ENCODE measurements around the gene PODN. TPM values are rescaled to one million over a fixed set of nuclear protein-coding genes. Genes with fewer than 3 reads are reported as not detected.

PODN gene, protein sequence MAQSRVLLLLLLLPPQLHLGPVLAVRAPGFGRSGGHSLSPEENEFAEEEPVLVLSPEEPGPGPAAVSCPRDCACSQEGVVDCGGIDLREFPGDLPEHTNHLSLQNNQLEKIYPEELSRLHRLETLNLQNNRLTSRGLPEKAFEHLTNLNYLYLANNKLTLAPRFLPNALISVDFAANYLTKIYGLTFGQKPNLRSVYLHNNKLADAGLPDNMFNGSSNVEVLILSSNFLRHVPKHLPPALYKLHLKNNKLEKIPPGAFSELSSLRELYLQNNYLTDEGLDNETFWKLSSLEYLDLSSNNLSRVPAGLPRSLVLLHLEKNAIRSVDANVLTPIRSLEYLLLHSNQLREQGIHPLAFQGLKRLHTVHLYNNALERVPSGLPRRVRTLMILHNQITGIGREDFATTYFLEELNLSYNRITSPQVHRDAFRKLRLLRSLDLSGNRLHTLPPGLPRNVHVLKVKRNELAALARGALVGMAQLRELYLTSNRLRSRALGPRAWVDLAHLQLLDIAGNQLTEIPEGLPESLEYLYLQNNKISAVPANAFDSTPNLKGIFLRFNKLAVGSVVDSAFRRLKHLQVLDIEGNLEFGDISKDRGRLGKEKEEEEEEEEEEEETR
- polyA plus RNA-seq (2012; ENCODE audit: insufficient read depth, insufficient read length) = not detected

DNA sequence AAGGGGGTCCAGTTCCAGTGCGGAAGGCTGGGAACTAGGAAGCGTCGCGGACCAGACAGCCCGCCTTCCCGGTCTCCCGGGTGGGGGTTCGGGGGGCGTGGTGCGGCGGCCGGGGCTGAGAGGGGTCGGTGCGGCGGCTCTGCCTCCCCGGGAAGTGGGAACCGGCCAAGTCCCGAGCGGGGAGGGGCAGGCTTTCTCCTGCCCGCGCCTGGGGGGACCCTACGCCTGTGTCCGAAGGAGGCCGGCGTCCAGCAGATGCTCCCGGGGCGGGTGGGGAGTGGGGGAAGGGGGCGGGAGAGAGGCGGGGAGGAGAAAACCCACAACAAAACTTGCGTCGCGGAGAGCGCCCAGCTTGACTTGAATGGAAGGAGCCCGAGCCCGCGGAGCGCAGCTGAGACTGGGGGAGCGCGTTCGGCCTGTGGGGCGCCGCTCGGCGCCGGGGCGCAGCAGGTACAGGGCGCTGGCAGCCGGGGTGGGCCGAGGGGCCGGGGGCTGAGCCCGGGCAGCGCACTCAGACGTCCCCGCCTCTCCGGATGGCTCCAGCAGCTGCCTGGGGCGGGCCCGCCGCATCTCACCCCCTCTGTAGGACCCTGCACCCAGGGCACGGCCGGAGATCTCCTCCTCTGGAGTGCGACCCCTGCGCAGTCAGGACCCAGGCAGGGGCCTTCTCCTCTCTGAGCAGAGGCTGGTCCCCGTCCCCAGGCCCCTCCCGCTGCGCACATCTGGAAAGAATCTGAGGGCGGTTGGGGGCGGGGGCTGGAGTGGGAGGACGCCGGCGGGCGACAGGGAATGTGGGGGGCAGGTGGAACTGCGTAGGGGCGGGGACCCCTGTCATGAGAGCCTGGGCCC is at the start of gene PODN:
TSS of gene PODN (plus strand) at position 355 of the 849 bp plus-strand sequence. CDS start 7,643 bp downstream, outside the sequence.
- H3K4me3 ChIP-seq (ENCODE audit: low read length) = peak within 1 kb of the TSS; percentile 37
- DNase-seq (ENCODE audit: low read depth, low spot score) = no peak

DNA sequence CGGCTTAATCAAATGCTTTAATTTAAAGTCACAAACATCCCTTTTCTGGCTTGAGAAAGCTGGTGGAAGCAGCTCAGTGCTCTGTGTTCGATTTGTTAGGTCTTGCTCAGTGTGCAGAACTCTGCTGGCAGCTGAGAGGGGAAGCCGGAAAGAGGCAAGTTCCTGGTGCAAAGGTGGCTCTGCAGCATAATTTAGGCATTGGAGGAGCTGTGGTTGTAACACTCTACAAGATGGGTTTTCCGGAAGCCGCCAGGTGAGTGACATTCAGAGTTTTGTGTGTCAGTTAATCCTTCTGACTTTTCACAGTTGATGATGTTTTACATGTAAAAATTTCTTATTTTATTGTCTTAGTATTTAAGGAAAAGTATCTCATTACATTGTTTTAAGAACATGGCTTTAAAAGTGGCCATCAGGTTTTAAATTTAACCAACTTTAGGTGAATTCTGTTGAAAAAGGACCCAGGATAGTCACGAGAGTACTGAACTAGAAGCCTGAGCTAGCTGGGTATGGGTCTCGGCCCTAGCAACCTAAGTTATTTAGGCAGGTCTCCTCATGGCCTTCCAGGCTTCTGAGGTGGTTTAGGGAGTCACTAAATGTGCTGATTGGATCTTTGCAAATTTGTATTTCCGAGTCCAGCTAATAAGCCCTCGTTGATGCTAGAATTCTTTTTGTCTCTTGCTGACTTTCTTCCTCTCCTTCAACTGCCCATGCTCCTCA is 47.1 kb upstream of the PODN start:
- H3K4me3 ChIP-seq (ENCODE audit: low read length) = peak overlapping the region; percentile 79
- DNase-seq (ENCODE audit: low read depth, low spot score) = peak; percentile 96

- H3K4me3 ChIP-seq (ENCODE audit: low read length) = peak overlapping the region; percentile 79
- DNase-seq (ENCODE audit: low read depth, low spot score) = no peak
Measured at GRCh38 chr1:53015508-53015860, 46.5 kb upstream of the PODN start.

- DNase-seq (ENCODE audit: low read depth, low spot score) = no peak
- H3K4me3 ChIP-seq (ENCODE audit: low read length) = no peak overlapping the region
Measured at GRCh38 chr1:53016705-53017104, 45.3 kb upstream of the PODN start.

GRCh38 chr1:53020588-53020987 is 41.4 kb upstream of the PODN start:
- no peak for DNase-seq (ENCODE audit: low read depth, low spot score)
- no peak overlapping the region for H3K4me3 ChIP-seq (ENCODE audit: low read length)

GRCh38 chr1:53022179-53022578 is 39.8 kb upstream of the PODN start:
- no peak for DNase-seq (ENCODE audit: low read depth, low spot score)
- no peak overlapping the region for H3K4me3 ChIP-seq (ENCODE audit: low read length)

- no peak for DNase-seq (ENCODE audit: low read depth, low spot score)
- no peak overlapping the region for H3K4me3 ChIP-seq (ENCODE audit: low read length)
Measured at GRCh38 chr1:53023546-53023945, 38.5 kb upstream of the PODN start.

DNA sequence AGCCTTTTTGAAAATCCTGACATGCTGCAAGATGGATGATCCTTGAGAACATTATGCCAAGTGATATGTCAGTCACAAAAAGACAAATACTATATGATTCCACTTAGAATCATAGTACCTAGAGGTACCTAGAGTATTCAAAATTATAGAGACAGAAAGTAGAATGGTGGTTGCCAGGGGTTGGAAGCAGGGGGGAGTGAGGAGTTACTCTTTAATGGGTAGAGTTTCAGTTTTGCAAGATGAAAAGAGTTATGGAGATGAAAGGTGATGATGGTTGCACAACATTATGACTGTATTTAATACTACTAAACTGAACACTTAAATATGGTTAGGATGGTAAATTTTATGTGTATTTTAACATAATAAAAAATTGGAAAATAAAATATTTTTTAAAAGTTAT is 37.9 kb upstream of the PODN start:
- no peak overlapping the region for H3K4me3 ChIP-seq (ENCODE audit: low read length)
- peak; percentile 33 for DNase-seq (ENCODE audit: low read depth, low spot score)

DNA sequence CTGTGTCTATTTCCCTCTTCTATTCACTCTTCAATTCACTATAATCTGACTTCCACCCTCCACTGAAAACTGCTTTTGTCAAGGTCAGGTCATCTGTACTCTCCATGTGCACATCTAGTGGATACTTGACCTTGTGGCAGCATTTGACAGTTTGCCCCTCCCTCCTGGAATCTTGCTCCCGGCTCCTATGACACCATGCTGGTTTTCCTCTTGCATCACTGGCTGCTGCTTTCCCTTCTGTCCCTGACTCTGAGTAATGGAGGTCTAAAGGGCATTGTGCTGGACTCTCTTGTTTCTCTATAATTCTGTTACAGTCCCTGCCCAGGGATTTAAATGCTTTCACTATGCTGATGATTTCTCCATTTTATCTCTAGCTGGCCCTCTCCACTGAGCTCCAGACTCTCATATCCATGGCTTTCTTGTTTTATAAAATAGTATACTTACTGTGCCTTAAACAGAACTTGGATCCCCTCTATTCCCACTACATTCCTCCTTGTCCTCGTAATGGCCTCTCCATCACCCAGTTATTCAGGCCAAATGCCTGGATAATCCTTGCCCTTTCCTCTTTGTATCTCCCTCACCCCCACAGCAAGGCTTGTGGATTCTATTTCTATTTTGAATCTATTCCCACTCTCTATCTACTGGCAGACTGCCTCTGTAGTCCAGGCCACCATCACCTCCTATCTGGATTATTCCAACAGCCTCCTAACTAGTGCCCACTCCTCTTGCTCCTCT is 36.8 kb upstream of the PODN start:
- DNase-seq (ENCODE audit: low read depth, low spot score) = no peak
- no peak overlapping the region for H3K4me3 ChIP-seq (ENCODE audit: low read length)

DNA sequence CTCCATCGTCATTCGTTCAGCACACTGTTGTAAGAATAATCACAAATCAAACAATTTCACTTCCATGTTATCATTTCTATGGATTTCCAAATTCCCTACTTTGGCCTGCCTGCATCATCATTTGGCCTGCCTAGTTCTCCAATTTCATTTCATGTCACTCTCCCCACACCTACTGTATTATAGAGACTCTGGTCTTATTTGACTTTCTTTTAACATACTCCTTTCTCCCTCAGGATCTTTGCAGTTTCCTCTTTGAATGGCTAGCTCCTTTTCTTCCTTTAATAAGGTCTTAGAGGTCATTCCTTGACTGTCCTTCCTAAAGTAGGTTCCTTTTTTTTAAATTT is 36.3 kb upstream of the PODN start:
- no peak for DNase-seq (ENCODE audit: low read depth, low spot score)
- no peak overlapping the region for H3K4me3 ChIP-seq (ENCODE audit: low read length)

- no peak overlapping the region for H3K4me3 ChIP-seq (ENCODE audit: low read length)
- no peak for DNase-seq (ENCODE audit: low read depth, low spot score)
Measured at GRCh38 chr1:53026254-53026653, 35.8 kb upstream of the PODN start.

- H3K4me3 ChIP-seq (ENCODE audit: low read length) = no peak overlapping the region
- no peak for DNase-seq (ENCODE audit: low read depth, low spot score)
Measured at GRCh38 chr1:53031732-53032131, 30.3 kb upstream of the PODN start.

DNA sequence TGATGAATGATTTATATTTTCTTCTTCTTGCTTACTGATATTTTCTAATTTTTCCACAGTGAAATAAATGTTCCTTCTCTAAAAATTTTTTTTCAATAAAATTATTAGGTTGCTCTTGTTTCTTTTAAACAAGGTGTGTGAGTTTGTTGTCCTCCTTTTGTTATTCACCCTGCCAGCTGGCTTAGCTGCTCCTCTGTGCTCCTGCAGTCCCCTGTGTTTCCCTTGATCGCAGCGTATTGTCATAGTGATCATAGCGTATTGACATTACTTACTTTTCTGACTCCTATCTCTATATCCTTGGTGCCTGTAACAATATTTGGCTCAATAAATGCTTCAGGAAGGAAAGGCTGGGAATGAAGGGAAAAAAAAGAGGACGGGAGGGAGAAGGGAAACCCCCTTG is 24.9 kb upstream of the PODN start:
- DNase-seq (ENCODE audit: low read depth, low spot score) = no peak
- H3K4me3 ChIP-seq (ENCODE audit: low read length) = no peak overlapping the region

DNA sequence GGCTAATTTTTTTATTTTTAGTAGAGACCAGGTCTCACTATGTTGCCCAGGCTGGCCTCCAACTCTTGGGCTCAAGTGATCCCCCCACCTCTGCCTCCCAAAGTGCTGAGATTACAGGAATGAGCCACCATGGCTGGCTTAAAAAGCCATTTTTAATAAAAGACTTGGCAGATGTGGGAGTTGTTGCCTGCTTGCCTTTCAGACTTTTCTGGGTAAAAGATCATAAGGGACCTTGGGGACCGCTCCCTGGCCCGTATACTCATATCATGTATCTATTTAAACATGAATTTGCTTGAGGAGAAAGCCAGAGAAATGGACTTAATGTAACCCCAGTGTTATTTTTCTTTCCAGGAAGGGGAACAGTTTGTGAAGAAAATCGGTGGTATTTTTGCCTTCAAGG is 23.4 kb upstream of the PODN start:
- DNase-seq (ENCODE audit: low read depth, low spot score) = no peak
- no peak overlapping the region for H3K4me3 ChIP-seq (ENCODE audit: low read length)

DNA sequence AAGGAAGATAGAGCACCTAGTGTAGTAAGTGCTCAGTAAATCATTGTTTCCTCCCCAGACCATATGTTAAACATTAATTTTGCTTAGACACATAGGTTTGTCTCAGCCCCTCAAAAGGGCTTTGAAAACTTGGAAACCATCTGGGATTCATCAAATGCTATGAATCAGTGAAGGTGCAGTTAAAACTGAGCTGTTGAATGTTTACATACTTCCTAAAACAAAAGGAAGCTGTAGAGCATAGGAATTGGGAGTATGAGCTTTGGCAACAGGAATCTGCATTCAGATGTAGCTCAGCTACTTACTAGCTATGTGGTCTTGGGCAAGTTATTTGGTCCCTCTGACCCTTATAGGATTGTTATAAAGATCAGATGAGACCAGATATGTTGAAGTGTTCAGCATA is 18.7 kb upstream of the PODN start:
- H3K4me3 ChIP-seq (ENCODE audit: low read length) = no peak overlapping the region
- no peak for DNase-seq (ENCODE audit: low read depth, low spot score)

GRCh38 chr1:53044926-53045325 is 17.1 kb upstream of the PODN start:
- no peak overlapping the region for H3K4me3 ChIP-seq (ENCODE audit: low read length)
- no peak for DNase-seq (ENCODE audit: low read depth, low spot score)

DNA sequence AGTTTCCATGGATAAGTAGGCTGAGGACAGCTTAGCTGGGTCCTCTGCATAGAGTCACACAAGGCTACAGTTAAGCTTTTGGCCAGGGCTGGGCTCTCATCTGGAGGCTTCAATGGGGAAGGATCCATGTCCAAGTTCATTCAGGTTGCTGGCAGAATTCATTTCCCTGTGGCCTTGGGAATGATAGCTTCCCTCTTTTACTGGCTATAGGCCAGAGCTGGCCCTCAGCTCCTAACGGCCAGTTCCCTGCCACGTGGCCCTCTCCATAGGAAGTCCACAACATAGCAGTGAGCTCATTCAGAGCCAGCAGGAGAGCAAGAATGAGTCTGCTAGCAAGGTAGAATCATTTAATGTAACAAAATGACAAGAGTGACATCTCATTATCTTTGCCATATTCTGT is 15.1 kb upstream of the PODN start:
- no peak for DNase-seq (ENCODE audit: low read depth, low spot score)
- no peak overlapping the region for H3K4me3 ChIP-seq (ENCODE audit: low read length)

DNA sequence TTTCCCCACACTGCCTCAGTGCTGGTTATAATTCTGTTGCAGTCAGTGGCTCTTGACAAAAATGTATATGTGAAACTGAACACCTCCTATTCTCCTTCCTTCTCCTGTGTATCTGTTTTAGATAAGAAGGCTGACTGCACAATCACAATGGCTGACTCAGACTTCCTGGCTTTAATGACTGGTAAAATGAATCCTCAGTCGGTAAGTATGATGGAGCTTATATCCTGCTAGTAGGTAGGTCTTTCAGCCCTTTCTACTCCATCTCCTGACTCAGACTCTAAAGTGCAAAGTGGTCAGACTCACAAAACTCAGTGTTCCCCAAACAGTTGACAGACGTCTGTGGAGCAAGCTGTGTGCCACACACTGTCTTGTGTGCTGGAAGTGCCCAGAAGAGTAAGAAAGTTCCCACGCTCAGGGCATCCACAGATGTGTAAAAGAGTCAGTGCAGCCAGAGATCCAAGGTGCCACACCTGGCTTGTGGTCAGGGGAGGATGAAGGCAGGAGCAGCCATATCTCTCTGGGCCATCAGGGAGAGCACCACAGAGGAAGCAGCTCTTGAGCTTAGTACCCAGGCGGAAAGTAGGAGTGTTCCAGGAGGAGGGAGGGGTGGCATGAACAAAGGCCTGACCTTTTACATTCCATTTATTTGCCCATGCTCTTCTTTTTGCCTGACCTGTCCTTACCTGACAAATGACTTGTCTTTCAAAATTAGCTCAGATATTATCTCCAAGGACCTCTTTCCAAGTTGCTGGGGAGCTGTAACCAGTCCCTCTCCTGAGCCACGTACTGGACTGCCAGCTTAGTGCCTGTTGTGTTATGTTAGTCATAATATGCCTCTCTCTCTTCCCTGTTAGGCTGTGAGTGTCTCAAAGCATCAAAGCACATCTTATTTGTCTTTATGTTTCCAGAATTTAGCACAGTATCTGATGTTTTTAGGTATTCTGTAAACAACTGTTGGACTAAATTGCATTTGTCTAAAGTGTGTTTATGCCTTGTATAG is 14.0 kb upstream of the PODN start:
- 0 out of 2 replicates have a peak overlapping the region, but pooled peaks have one; percentile 1 for H3K4me3 ChIP-seq (ENCODE audit: low read length)
- DNase-seq (ENCODE audit: low read depth, low spot score) = peak; percentile 80
